ENCODE data around the gene CD83. TPM values are rescaled to one million over a fixed set of nuclear protein-coding genes. Genes with fewer than 3 reads are reported as not detected.

The CD83 gene
- total RNA-seq, 2 experiments from 2014 or later: 24.4 to 24.7 TPM

GRCh38 chr6:14109411-14109826, 8.2 kb upstream of the CD83 start:
- no peak for TF ChIP-seq CTCF (IDR thresholded peaks at IDR 0.05)

GRCh38 chr6:14110001-14110818, 7.4 kb upstream of the CD83 start:
- H3K4me3 Mint-ChIP-seq: peak overlapping the region; percentile 32

More at GRCh38 chr6:14109411-14109826, 8.2 kb upstream of the CD83 start:
- ChIA-PET POLR2A (interaction anchor here (1.0 to 2.6 kb wide), 6 partner anchors 8 to 37 kb away, joined by 3 to 16 read pairs (median 4); no protein-coding TSS in a partner anchor), CTCF (interaction anchor here (1.1 to 4.2 kb wide), 9 partner anchors 17 to 201 kb away, joined by 3 to 19 read pairs (median 3); no protein-coding TSS in a partner anchor)
- Mint-ChIP-seq H3K27me3 (peaks cover 4% of the 10 kb centered on the region), H3K4me1 (ENCODE audit: low read depth) (peaks cover 32% of the 10 kb centered on the region), H3K36me3 (ENCODE audit: low read depth) (peaks cover 8% of the 10 kb centered on the region), H3K27ac (peak overlapping the region; percentile 87), H3K4me3 (peak overlapping the region; percentile 32), H3K9me3 (peaks cover 13% of the 10 kb centered on the region)
- intact Hi-C loops (cut with micrococcal nuclease): no loop called here
- ATAC-seq: no peak
- DNase-seq: no peak

GRCh38 chr6:14113976-14114375, 3.6 kb upstream of the CD83 start:
- ChIA-PET CTCF (no interaction called here), POLR2A (no interaction called here)
- Mint-ChIP-seq H3K9me3 (no peaks in the 10 kb centered on the region), H3K36me3 (ENCODE audit: low read depth) (peaks cover 14% of the 10 kb centered on the region), H3K4me1 (ENCODE audit: low read depth) (peaks cover 24% of the 10 kb centered on the region), H3K4me3 (no peak overlapping the region), H3K27me3 (peaks cover 3% of the 10 kb centered on the region), H3K27ac (no peak overlapping the region)
- DNase-seq (no peak), ATAC-seq (no peak)
- intact Hi-C loops (cut with micrococcal nuclease): no loop called here
- TF ChIP-seq CTCF (IDR thresholded peaks at IDR 0.05): no peak

More at GRCh38 chr6:14110001-14110818, 7.4 kb upstream of the CD83 start:
- ATAC-seq: peak; percentile 62
- ChIA-PET CTCF (interaction anchor here (0.8 to 4.2 kb wide), 10 partner anchors 10 to 66 kb away, joined by 3 to 19 read pairs (median 4); no protein-coding TSS in a partner anchor), POLR2A (interaction anchor here (1.0 to 2.6 kb wide), 7 partner anchors 9 to 38 kb away, joined by 3 to 16 read pairs (median 4); no protein-coding TSS in a partner anchor)
- DNase-seq: peak; percentile 40
- Mint-ChIP-seq H3K36me3 (ENCODE audit: low read depth) (peaks cover 8% of the 10 kb centered on the region), H3K4me1 (ENCODE audit: low read depth) (peaks cover 32% of the 10 kb centered on the region), H3K9me3 (peaks cover 13% of the 10 kb centered on the region), H3K27me3 (peaks cover 3% of the 10 kb centered on the region), H3K27ac (peak overlapping the region; percentile 87)
- intact Hi-C loops (cut with micrococcal nuclease): no loop called here
- no peak for TF ChIP-seq CTCF (IDR thresholded peaks at IDR 0.05)

GRCh38 chr6:14118091-14118439, 493 bp downstream of the CD83 start:
- peaks cover 49% of the 10 kb centered on the region for H3K36me3 Mint-ChIP-seq (ENCODE audit: low read depth)
- no peak for TF ChIP-seq CTCF (IDR thresholded peaks at IDR 0.05)
- peak overlapping the region; percentile 87 for H3K27ac Mint-ChIP-seq
- H3K4me1 Mint-ChIP-seq (ENCODE audit: low read depth): peaks cover 38% of the 10 kb centered on the region
- intact Hi-C loops (cut with micrococcal nuclease): no loop called here
- H3K9me3 Mint-ChIP-seq: no peaks in the 10 kb centered on the region
- peak; percentile 23 for ATAC-seq
- ChIA-PET CTCF (interaction anchor here (2.0 to 2.9 kb wide), 2 partner anchors 11 to 51 kb away, joined by 6 to 13 read pairs; no protein-coding TSS in a partner anchor), POLR2A (interaction anchor here (0.8 to 3.2 kb wide), 5 partner anchors 9 to 43 kb away, joined by 3 to 16 read pairs (median 4); no protein-coding TSS in a partner anchor)
- H3K27me3 Mint-ChIP-seq: no peaks in the 10 kb centered on the region
- H3K4me3 Mint-ChIP-seq: peak overlapping the region; percentile 99
- no peak for DNase-seq
